RCC 7860 (cell line): Measurements from ENCODE around the gene MTSS2.

ENCODE experiments used
- DNase-seq: peaks from one replicate; pipeline ENCODE4 v3.0.0-alpha.2; 2015; ENCODE audit warnings: low spot score
- FAIRE-seq: peaks from 2 replicates; lab custom pipeline; 2012; peaks lifted over from hg19 to GRCh38; lab: Jason Lieb, UNC

The MTSS2 gene

DNA sequence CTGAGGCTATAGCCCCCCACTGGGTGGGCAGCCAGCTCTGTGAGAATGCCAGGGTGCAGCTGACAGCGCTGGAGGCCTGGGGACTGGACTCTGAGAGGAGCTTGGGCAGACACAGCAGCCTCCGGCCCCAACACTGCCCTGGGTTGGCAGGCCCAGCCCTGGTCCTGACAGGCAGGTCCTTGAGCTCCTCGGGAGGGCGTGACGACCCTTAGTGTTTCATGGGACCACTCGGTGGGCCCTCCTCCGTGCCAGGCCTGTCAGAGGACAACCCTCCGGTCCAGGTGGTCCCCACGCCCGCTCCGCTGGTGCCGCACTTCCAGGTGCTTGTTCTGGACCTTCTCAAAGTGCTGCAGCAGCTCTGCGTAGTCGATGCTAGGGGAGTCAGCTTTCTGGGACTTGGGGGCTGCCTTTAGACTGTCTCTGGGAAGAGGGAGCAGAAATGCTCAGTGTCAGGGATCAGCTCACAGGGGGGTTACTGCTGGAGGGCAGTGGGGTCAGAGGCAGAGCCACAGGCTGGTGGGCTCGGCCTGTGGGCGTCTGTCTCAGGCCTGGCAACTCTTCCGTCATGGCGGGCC is 1.9 kb upstream of the MTSS2 start:
- no peak for DNase-seq
- FAIRE-seq, result no peak

DNA sequence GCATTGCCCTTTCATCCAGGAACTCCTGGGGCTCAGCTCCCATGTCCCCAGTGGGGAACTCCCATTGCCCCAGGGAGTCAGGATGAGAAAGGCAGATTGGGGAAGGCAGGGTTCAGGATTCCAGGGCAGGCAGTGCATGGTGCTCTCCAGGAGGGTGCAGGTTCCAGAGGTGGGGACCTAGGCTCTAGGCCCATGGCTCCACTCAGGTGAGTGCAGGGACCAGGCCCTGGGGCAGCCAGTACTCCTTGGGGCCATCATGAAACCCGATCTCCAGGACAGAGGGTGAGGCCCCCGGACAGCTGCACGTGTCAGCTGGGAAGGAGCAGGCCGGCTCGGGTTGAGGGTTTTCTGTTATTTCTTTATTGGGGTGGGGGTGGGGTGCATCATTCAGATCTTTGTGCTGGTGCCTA is 1.3 kb upstream of the MTSS2 start:
- FAIRE-seq, result no peak
- no peak for DNase-seq

DNA sequence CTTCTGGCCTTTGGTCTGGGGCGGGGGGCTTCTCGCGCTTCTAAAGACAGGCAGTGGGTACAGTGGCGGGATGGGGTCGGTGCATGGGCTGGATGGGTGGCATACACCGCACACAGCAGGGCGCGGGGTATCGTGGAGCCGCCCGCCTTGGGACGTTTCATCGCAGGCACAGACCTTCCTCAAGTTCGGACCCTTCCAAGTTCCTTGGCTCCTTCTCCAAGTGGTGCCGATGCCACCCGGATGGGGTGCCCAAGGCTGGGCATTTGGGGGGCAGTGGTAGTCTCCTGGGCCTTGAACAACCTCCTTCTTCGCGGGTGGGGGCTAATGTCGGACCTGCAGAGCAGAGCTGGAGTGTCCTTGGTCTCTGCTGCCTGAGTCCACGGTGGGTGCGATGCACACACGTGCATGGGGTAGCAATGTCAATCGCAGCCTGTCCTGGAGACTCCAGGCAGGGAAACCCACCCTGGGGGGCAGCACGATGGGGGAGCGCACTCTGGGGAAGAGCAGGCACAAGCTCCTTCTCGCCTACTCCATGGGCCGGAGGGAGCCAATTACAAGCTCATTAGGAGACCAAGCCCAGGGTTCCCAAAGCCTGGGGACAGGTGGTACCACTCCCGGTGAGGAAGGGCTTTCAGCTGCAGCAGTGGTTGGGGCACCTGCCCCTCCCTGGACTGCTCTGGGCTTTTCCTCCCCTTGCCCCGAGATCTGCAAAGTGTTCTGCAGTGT is 686 bp upstream of the MTSS2 start:
- FAIRE-seq (no peak), DNase-seq (no peak)

DNA sequence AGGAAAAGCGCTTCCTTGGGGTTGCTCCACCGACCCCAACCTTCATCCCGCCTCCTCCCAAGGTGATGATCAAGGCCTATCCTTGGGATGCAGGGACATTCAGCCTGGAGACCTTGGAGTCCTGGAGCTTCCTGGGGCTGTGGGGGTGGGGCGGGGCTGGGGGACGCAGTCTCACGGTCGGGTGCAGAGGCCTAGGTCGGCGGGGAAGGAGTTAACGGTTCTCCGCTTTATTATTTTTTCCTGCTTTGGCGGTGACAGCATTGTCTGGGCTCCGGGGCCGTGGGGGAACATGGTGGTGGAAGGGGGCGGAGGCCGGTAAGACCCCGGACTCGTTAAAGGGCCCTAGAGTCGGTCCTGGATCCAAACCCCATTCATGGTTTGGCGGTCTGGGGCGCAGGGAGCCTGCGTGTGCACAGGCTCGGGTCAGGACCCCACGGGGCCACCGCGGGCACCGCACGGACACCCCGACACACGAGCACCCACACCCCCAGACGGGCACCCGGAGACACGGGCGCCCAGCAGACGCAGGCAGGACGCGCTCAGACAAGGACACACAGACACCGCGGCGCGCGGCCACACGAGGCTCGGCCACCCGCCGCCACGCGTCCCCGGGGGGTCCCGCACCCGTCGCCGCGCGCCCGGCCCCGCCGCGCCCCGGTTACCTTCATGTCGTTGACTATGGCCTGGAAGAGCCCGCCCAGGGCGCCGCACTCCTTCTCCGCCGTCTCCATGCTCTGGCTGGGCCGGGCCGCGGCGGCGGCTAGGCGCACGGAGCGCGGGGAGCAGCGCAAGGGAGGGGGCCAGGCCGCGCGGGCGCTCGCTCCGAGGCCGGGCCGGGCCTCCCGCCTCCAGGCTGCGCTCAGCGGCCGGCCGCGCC is 554 bp downstream of the MTSS2 start:
- no peak for FAIRE-seq

DNA sequence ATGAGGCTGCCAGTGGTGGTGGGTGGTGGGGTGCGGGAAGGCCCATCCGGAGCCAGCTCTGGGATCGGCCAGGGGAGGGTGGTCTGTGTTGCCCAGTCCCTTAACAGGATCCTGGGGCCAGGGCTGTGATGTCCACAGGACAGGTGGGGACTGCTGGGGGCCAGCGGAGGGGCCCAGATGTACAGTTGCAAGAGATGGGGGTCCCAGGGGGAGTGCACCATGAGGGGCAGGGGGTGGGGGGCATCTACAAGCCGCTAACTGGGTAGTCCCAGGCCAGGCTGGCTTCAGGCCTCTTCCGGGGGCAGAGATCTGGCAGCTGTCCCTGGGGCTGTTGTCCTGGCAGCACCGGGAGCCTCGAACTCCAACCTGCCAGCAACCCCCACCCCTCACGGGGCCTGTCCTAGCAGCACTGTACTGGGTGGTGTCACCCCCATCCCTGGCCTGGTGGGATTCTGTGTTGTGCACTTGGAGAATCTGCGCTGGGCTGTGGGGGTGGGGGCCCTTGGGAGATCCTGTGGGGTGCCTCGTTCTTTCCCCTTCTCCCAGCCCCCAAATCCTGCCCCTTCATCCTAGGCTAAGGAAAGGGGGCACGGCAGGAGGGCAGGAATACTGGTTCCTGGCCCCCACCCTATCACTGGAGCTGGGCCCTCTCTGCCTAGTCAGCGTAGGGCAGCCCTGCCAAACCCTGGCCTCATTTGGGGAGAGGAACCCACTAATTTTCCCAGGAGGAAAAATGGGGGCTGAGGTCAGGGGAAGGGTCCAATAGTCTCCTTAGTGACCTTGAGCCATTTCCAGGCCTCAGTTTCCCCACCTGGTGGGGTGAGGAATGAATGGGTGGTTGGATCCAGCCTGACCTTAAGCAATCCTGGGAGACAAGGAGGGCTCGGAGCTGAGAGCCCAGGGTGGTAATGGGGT is 1.4 kb downstream of the MTSS2 start:
- DNase-seq, result no peak
- no peak for FAIRE-seq

More for the DNA sequence above, 554 bp downstream of the MTSS2 start:
- DNase-seq, result no peak

DNA sequence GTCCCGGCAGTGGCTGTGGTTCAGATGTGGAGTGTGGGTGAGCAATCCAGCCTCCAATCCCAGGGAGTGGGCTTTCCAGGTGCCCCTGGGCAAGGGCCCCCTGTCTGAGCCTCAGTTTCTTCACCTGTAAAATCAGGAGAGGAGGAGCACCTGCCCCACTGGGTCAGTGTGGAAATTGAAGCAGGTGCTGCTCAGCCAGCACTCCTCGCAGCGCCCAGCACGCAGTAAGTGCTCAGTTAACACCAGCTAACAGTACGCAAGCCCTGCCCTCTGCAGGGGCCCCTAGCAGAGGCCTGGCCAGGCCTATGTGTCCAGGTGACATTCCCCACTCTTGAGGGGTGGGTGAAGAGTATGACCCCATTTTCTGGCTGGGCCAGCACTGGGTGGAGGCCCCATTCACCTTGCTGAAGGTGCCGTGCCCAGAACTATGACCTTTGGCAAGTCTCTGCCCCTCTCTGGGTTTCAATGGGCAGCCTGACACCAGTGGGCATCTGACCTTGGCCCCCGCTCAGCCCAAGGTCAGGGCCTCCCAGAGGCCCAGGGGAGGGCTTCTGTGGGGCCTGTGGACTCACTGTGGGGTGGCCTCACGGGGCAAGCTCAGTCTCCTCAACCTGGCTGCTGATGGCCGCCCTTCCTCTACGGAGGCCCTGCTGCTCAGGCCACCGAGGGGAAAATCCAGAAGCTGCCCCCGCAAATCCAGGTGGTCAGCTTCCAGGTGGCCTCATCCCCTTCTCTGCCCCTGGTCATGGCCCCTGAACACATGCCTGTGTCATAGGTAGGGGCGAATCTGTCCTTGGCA is 2.5 kb downstream of the MTSS2 start:
- FAIRE-seq (no peak), DNase-seq (no peak)

DNA sequence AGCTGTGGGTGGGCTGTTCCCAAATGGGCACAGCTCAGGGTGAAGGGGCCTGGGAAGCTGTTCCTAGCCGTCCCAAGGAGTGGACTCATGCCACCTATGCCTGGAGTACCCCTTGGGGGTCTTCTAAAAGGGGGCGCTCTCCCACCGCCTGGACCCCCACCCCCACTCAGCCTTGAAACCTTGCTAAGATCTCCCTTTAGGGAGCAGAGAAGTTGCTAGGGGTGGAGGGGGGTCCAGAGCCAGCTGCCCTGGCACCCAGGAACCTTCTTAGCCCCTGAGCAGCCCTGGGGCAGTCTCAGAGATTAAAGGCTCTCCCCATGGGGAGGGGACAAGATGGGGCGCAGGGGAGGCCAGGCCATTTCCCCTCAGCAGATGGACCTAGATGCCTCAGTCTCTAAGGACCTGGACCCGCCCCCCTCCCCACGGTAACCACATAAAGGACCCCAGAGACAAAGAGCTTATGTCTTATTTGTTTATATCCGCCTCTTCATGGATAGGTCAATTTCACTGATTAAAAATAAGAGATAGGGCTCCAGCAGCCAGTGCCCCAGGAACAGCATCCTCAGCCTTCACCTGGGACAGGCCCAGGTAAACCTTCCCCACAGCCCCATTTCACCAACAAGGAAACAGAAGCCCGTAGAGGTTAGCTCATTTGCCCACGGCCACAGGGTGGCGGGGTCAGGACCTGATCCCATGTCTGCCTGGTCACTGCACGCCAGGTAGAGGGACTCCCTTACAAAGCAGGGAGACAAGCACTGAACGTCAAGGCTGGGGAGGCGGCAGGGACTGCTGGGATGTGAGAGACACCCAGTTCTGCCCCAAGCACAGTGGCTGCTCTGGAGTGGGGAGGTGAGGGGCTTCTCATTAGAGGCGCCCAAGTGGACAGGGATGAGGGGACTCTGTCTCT is 3.4 kb downstream of the MTSS2 start:
- no peak for DNase-seq
- no peak for FAIRE-seq

DNA sequence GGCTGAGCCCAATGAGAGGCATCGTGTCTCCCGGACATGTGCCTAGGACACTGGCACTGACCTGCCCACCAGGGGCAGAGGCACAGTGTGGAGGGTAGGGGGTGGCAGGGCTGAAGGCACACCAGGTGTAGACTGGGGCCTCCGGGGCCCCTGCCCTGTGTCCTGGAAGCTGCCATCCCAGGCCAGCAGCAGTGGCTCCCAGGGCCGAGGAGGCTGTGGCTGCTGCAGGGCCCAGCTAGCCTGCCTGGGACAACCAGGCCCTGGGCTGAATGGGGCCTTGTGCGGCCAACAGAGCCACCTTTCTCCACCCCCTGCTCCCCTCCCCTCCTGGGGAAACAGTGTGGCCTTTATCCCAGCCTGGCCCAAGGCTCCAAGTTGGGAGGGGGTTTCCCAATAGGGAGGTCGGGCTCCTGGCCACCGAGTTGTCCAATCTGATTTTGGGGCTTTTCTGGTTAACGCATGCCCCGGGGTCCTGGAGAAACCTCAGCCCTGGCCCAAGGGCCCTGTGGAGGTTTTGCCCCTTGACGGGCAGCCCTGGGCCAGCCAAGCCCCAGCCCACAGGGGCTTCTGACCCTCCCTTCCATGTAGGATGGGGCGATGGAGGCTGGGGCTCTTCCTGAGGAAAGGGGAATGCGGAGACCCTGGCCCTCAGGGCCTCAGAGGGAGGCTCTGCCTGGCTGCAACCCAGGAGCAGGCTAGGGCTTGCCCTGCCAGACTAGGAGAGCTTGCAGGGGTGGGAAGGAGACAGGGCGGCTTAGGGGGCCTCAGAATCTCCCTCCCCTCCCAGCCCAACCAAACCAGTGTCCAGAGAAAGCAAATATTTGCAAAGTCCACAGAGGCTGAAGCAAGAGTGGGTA is 4.2 kb downstream of the MTSS2 start:
- DNase-seq (no peak), FAIRE-seq (no peak)

DNA sequence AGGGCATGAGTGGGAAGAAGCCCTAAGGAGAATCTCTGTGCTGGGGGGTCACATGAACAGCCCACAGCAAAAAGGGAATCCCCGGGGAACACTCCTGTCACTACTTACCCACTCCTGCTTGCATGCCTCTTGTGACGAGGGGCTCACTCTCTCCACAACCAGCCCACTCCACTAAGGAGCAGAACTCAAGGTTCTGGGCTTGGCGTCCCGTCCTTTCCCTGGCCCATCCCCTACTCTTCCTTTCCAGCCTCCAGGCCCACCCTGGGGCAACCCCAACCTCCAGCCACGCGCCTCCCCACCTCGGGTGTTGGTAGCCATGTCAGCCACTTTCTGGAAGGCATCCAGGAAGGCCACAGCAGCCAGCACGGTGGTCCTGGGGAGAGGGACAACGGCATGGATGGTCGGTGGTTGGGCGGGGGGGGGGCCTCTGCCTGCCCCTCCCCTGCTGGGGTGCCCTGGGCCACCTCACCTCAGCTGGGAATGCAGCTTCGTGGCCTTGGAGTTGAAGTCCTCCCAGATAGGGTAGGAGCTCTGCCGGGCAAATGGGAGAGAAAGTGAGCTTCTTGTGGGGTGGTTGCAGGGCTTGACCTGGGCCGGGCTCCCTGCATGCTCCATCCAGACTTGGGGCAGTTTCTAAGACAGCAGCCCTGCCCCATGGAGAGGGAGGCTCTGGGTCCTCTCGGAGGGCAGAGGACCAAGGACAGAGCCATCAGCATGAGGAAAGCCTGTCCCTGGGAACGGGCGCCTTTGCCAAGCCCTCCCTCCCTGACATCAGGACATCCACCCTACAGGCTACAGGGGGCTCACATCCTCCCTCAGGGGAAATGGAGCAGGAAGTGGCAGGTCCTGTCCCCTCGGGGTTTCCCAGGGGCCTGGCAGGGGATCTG is 5.1 kb downstream of the MTSS2 start:
- DNase-seq (no peak), FAIRE-seq (no peak)

DNA sequence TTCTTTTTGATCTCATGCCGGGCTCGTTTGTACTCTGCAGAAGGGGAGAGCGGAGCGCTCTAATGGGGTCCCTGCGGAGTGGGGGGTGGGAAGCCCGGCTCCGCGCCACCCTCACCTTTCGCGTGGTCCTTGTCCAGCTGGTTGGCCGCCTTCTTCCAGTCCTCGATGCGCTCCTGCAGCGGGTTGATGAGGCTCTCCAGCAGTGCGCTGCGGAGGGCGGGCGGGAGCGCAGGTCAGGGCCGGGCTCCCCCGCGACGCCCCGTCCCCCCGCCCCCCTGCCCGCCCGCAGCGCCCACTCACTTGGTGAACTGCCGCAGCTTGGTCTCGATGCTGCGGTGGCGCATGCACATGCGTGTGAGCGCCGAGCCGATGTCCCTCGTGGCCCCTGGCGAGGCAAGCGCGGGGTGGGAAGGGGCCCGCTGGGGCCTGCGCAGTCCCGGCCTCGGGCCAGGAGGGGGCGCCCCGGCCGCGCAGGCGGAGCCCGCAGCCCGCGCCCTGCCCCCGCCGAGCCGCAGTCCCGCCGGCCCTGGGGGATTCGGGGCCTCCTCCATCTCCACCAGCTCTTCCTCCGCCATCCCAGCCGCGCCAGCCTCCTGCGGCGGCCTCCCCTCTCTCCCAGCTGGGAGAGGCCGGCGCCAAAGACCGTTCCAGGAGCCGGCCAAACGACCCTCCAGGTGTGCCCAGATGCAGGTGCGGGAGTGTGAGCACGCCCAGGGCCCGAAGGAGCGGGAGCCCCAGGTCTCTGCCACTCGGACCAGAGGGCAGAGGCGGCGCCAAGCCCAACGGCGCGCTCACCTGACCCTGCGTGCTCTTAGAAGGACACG is 6.0 kb downstream of the MTSS2 start:
- no peak for DNase-seq
- FAIRE-seq, result no peak

DNA sequence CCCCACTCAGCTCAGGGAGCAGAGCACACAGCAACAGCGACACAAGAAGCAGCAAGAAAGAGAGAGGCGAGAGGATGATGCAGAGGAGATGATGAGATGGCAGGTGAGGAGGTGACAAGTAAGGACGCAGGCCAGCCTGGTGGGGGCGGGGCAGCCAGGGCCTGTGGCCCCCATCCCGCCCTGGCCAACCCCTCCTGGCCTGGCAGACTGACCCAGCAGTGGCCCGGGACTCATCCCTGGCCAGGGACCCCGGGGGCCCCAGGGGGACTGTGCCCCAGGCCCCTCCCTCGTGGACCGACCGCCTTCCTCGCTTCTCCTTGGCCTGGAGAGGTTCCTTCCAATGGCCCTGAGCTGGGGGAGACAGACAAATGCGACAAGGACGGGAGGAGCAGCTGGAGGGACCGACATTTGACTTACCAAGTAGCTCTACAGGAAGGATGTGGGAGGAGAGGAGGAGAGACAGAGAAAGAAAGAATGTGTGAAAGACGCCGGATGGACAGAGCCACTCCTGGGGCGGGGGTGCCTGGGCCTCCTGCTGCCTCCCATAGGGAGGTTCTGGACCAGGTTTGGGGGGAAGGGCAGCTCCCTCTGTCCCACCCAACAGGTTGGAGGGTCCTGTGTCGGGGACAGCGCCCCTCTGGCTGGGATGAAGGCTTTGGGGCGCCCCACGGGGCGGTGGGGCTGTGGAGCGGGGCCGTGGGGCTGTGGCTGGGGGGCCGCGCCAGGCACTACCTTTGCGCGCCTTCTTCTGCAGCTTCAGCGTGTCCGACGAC is 6.8 kb downstream of the MTSS2 start:
- DNase-seq (no peak), FAIRE-seq (no peak)

DNA sequence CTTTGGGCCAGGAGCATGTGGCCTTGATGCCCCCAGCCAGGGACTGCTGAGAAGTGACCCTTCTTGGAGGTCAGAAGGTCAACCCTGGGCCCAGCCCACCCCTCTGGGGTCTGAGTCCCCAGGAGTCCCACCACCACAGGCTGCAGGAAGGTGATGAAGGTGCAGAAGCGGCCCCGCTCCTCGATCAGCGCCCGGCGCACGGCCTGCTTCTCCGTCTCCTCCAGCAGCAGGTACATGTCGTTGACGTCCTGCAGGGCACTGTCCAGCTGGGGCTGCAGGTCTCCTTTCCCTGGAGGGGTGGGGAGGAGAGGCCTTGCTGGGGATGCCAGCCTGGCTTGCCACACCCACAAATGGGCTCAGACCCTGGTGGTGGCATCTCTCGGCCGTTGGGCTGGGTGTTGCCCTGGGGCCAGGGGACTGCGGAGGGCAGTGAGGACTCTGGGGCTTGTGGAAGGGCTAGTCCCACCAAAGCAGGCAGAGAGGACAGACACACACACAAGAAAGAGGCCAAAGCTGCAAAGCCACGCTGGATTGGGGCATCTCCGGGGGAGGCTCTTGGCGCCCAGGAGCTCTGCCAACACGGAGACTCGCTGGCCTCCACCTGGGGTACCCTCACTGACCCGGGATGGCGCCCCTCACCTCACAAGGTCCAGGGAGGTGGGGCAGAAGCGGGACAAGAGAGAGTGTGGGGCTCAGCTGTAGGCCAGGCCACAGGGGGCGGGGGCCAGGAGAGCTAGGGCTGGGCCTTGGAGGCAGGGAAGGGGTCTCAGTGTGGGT is 7.5 kb downstream of the MTSS2 start:
- DNase-seq (no peak), FAIRE-seq (no peak)

DNA sequence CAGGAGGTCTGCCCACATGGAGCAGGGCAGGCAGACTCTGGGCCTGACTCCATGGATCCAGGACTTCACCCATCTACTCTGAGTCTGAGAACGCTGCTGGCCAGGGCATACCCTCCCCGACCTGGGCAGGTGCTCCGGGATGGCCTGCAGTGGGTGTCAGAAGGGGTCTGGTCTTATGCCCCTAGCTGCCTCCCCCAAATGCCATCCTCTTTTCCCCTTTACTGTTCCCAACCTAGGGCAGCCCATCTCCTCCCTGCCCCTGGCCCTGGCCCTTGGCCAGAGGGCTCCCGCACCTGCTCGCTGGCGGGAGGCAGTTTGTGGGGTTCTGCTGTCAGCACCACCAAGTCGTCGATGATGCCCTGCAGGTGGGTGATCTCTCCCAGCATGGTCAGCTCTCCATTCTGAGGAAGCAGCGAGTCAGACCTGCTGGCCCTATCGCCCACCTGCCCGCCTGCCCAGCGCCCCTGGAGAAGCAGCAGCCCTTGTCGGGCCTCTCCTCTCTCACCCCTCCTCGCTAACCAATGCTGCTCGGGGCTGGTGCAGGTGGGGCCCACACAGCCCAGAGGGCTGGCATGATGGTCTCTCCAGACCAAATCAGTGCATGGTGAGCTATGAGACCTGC is 8.2 kb downstream of the MTSS2 start:
- DNase-seq, result no peak
- no peak for FAIRE-seq
